Liver (tissue), 9 donors: Measurements from ENCODE around the gene ANKRD13B. TPM values are rescaled to one million over a fixed set of nuclear protein-coding genes. Genes with fewer than 3 reads are reported as not detected.
"Not testable (repeated sequence)": the region's sequence is repeated elsewhere in the genome, so short reads cannot be mapped to it uniquely, and the experiment has no call there.

ENCODE experiments used
- DNase-seq: peaks from one replicate; pipeline ENCODE4 v3.0.0-alpha.2; 2017; ENCODE audit warnings: low spot score
- H3K27ac ChIP-seq, 2 donors: one replicate each; pipeline ENCODE4 v1.7.0; 2013; ENCODE audit warnings: inconsistent platforms in 2 of 2, low read length in 2 of 2, control low read depth in 1 of 2, low read depth in 1 of 2, mild to moderate bottlenecking in 1 of 2
- H3K27me3 ChIP-seq, 4 donors: one replicate each; pipeline versions ENCODE4 v1.6.1 to v1.7.0; 2013; ENCODE audit warnings: low read length in 3 of 4, inconsistent platforms in 1 of 4, mild to moderate bottlenecking in 1 of 4, moderate library complexity in 1 of 4; ENCODE audit not compliant: control insufficient read depth in 4 of 4, insufficient read depth in 4 of 4
- H3K36me3 ChIP-seq, 4 donors: one replicate each; pipeline versions ENCODE4 v1.6.1 to v1.7.0; 2013; ENCODE audit warnings: low read length in 3 of 4, mild to moderate bottlenecking in 3 of 4, low read depth in 1 of 4, moderate library complexity in 1 of 4; ENCODE audit not compliant: control insufficient read depth in 4 of 4, insufficient read depth in 3 of 4
- H3K4me1 ChIP-seq, 4 donors: one replicate each; pipeline versions ENCODE4 v1.6.1 to v1.7.0; 2013; ENCODE audit warnings: low read length in 3 of 4, mild to moderate bottlenecking in 3 of 4, moderate library complexity in 1 of 4; ENCODE audit not compliant: control insufficient read depth in 4 of 4, insufficient read depth in 4 of 4
- H3K4me3 ChIP-seq, 3 donors: one replicate each; pipeline versions ENCODE4 v1.6.1 to v1.7.0; 2013; ENCODE audit warnings: low read length in 3 of 3, control low read depth in 1 of 3, low read depth in 1 of 3, mild to moderate bottlenecking in 1 of 3
- H3K9ac ChIP-seq, 2 donors: one replicate each; pipeline ENCODE4 v1.7.0; 2013; ENCODE audit warnings: low read length in 2 of 2, mild to moderate bottlenecking in 2 of 2, moderate library complexity in 2 of 2, control low read depth in 1 of 2, low read depth in 1 of 2
- H3K9me3 ChIP-seq, 4 donors: one replicate each; pipeline versions ENCODE4 v1.6.1 to v1.7.0; 2013; ENCODE audit warnings: low read length in 3 of 4; ENCODE audit not compliant: control insufficient read depth in 4 of 4
- CTCF ChIP-seq: fragments of 150-350 bp; IDR thresholded peaks from 2 replicates; pipeline ENCODE4 v1.5.1; 2017; ENCODE audit warnings: improper control_type of control experiment, low read depth, low read length; ENCODE audit not compliant: missing input control
- HNF4A ChIP-seq, 2 donors: conservative IDR thresholded peaks; 2 replicates each; pipeline ENCODE4 v1.6.1; 2016; ENCODE audit warnings: antibody characterized with exemption in 2 of 2, mild to moderate bottlenecking in 2 of 2
- JUND ChIP-seq, 2 donors: IDR thresholded peaks; 2 replicates each; pipeline ENCODE4 v1.6.1; 2016; ENCODE audit warnings: antibody characterized with exemption in 2 of 2
- RAD21 ChIP-seq, 2 donors: IDR thresholded peaks; 2 replicates each; pipeline ENCODE4 v1.6.1; 2016; ENCODE audit warnings: antibody characterized with exemption in 2 of 2, mild to moderate bottlenecking in 2 of 2
- REST ChIP-seq: IDR thresholded peaks from 2 replicates; pipeline ENCODE4 v1.6.1; 2016; ENCODE audit warnings: antibody characterized with exemption, mild to moderate bottlenecking
- RXRA ChIP-seq, 2 donors: IDR thresholded peaks; 2 replicates each; pipeline ENCODE4 v1.6.1; 2017 to 2018; ENCODE audit warnings: antibody characterized with exemption in 2 of 2, mild to moderate bottlenecking in 1 of 2
- WGBS: extraction: QIAGEN DNeasy Blood & Tissue Kit; methylation state at CpG from one replicate; pipeline ENCODE4 v1.1.7; 2013; 5-methylcytosine and 5-hydroxymethylcytosine counted together
- polyA plus RNA-seq, 2 donors: library from polyadenylated mRNA; stranded (reverse) in 1 of 2; unstranded in 1 of 2; fragments of 200-250 nt in 1 of 2; fragments of >200 nt in 1 of 2; fragmentation: Nextera tagmentation in 1 of 2; extraction: Ambion mirVana in 1 of 2; gene quantifications; one replicate each; pipeline versions ENCODE4 v1.2.1 to v1.2.3, GENCODE V29; 2013 to 2015
- total RNA-seq, 2 donors: library from RNA; depleted of rRNA; stranded (reverse); fragments of >200 nt; gene quantifications; one replicate each; pipeline ENCODE4 v1.2.3, GENCODE V29; 2014
- donor health status: healthy.
- donor health status: healthy.
- donor health status: healthy.
- donor health status: healthy.
- donor health status: healthy.

Gene ANKRD13B
- total and polyA plus RNA-seq, 4 donors: 0.06 to 1.6 (median 0.51) TPM

GRCh38 chr17:29557085-29557738 lies 35.7 kb upstream of the ANKRD13B start:
- 34% methylated on average over 1 of the region's 1 CpG for WGBS
- DNase-seq: no peak

GRCh38 chr17:29557739-29558116 lies 35.2 kb upstream of the ANKRD13B start:
- peak overlapping the region in 1 of 2 donors; percentile 38 for H3K27ac ChIP-seq
- no peaks in the 10 kb centered on the region for H3K27me3 ChIP-seq
- no peak for DNase-seq
- H3K36me3 ChIP-seq: peaks cover 0 to 10% (median 0%) of the 10 kb centered on the region in 4 donors
- no peaks in the 10 kb centered on the region for H3K9me3 ChIP-seq
- peaks cover 7 to 51% (median 37%) of the 10 kb centered on the region in 4 donors for H3K4me1 ChIP-seq
- no peak overlapping the region for H3K4me3 ChIP-seq
- no peak overlapping the region for H3K9ac ChIP-seq
- TF ChIP-seq RAD21 (IDR thresholded peaks at IDR 0.05): no peak
- no peak for TF ChIP-seq JUND (IDR thresholded peaks at IDR 0.05)
- TF ChIP-seq REST: no peak
- no peak for TF ChIP-seq RXRA (IDR thresholded peaks at IDR 0.05)

More at GRCh38 chr17:29557085-29557738, 35.7 kb upstream of the ANKRD13B start:
- peaks cover 7 to 45% (median 34%) of the 10 kb centered on the region in 4 donors for H3K4me1 ChIP-seq
- no peaks in the 10 kb centered on the region for H3K27me3 ChIP-seq
- H3K4me3 ChIP-seq: no peak overlapping the region
- TF ChIP-seq RXRA (IDR thresholded peaks at IDR 0.05) (peak; percentile 6 to 48), CTCF (no peak), HNF4A (conservative IDR thresholded peaks at IDR 0.05) (peak in 1 of 2 donors; percentile 54)
- peaks cover 0 to 6% (median 0%) of the 10 kb centered on the region in 4 donors for H3K36me3 ChIP-seq
- H3K27ac ChIP-seq: peak overlapping the region in 1 of 2 donors; percentile 38
- H3K9me3 ChIP-seq: no peaks in the 10 kb centered on the region
- no peak overlapping the region for H3K9ac ChIP-seq

- WGBS: 95% methylated on average over 5 of the region's 5 CpGs
- H3K27ac ChIP-seq, DNase-seq, H3K36me3 ChIP-seq, H3K27me3 ChIP-seq, H3K4me3 ChIP-seq, H3K9me3 ChIP-seq, H3K9ac ChIP-seq: not testable (repeated sequence)
- H3K4me1 ChIP-seq: peaks cover 7 to 54% (median 38%) of the 10 kb centered on the region in 4 donors
Measured at GRCh38 chr17:29558139-29558538, 34.8 kb upstream of the ANKRD13B start.
